Neural cell (in vitro differentiated cells): Measurements from ENCODE around the gene SLC18A3. TPM values are rescaled to one million over a fixed set of nuclear protein-coding genes. Genes with fewer than 3 reads are reported as not detected.

ENCODE experiments used
- H2AFZ ChIP-seq: fragments of 200-600, 300-800 bp; sonication (generic), shearing (Covaris generic); 2 replicates; pipeline ENCODE4 v1.6.0; 2014; ENCODE audit warnings: low read depth, mild to moderate bottlenecking, antibody characterized with exemption, low read length, moderate library complexity
- H3F3A ChIP-seq: fragments of 200-600 bp; shearing (Covaris generic); 2 replicates; pipeline ENCODE4 v1.6.1; 2016; ENCODE audit warnings: mild to moderate bottlenecking, moderate library complexity, mixed read lengths, antibody characterized with exemption, low read length; ENCODE audit not compliant: insufficient read depth, poor library complexity, severe bottlenecking
- H3K27ac ChIP-seq: fragments of 200-600, 300-800 bp; sonication (generic), shearing (Covaris generic); 2 replicates; pipeline ENCODE4 v1.5.1; 2014; ENCODE audit warnings: mild to moderate bottlenecking, low read length, moderate library complexity
- H3K27me3 ChIP-seq: fragments of 300-800, 200-600 bp; sonication (generic), shearing (Covaris generic); 2 replicates; pipeline ENCODE4 v1.6.0; 2014; ENCODE audit warnings: mild to moderate bottlenecking, low read depth, low read length, moderate library complexity; ENCODE audit not compliant: insufficient read depth
- H3K36me3 ChIP-seq: fragments of 300-800, 200-600 bp; sonication (generic), shearing (Covaris generic); 2 replicates; pipeline ENCODE4 v1.5.1; 2014; ENCODE audit warnings: mild to moderate bottlenecking, antibody characterized with exemption, low read length, moderate library complexity; ENCODE audit not compliant: insufficient read depth
- H3K4me2 ChIP-seq: fragments of 300-800, 200-600 bp; sonication (generic), shearing (Covaris generic); 2 replicates; pipeline ENCODE4 v1.6.0; 2014; ENCODE audit warnings: mild to moderate bottlenecking, low read length
- H3K4me3 ChIP-seq: fragments of 300-800, 200-600 bp; sonication (generic), shearing (Covaris generic); 2 replicates; pipeline ENCODE4 v1.5.1; 2014; ENCODE audit warnings: mild to moderate bottlenecking, low read length, moderate library complexity
- H3K79me2 ChIP-seq: fragments of 200-600 bp; shearing (Covaris generic); replicated peaks from 2 replicates; pipeline ENCODE4 v1.6.0; 2014; ENCODE audit warnings: mild to moderate bottlenecking, low read length, moderate library complexity; ENCODE audit not compliant: insufficient read depth
- H3K9ac ChIP-seq: fragments of 300-800, 200-600 bp; sonication (generic), shearing (Covaris generic); 2 replicates; pipeline ENCODE4 v1.6.1; 2016; ENCODE audit warnings: mild to moderate bottlenecking, low read length, mixed read lengths
- H3K9me2 ChIP-seq: fragments of 200-600 bp; shearing (Covaris generic); 2 replicates; pipeline ENCODE4 v1.6.1; 2016; ENCODE audit warnings: mild to moderate bottlenecking, low read length, mixed read lengths; ENCODE audit not compliant: insufficient read depth
- H3K9me3 ChIP-seq: fragments of 200-600, 300-800 bp; sonication (generic), shearing (Covaris generic); 2 replicates; pipeline ENCODE4 v1.6.1; 2016; ENCODE audit warnings: mild to moderate bottlenecking, mixed run types, low read length, moderate library complexity, mixed read lengths
- H4K20me1 ChIP-seq: fragments of 200-600 bp; shearing (Covaris generic); 2 replicates; pipeline ENCODE4 v1.6.1; 2016; ENCODE audit warnings: mild to moderate bottlenecking, mixed run types; ENCODE audit not compliant: insufficient read depth
- CTCF ChIP-seq: fragments of 450-650 bp; IDR thresholded peaks from 2 replicates; pipeline ENCODE4 v1.5.1; 2014; ENCODE audit warnings: antibody characterized with exemption, mild to moderate bottlenecking, moderate library complexity; ENCODE audit not compliant: poor library complexity, severe bottlenecking
- EP300 ChIP-seq: fragments of 450-650 bp; conservative IDR thresholded peaks from 2 replicates; pipeline ENCODE4 v1.6.1; 2014; ENCODE audit warnings: antibody characterized with exemption, mild to moderate bottlenecking, moderate library complexity; ENCODE audit not compliant: poor library complexity, severe bottlenecking
- EZH2 ChIP-seq: fragments of 200-600, 300-800 bp; shearing (Covaris generic), sonication (generic); IDR thresholded peaks from 2 replicates; pipeline ENCODE4 v1.6.1; 2014; ENCODE audit warnings: antibody characterized with exemption, low read length, borderline replicate concordance, mild to moderate bottlenecking; ENCODE audit not compliant: insufficient read depth, poor library complexity, severe bottlenecking
- MXI1 ChIP-seq: fragments of 450-650 bp; conservative IDR thresholded peaks from 2 replicates; pipeline ENCODE4 v1.6.1; 2014; ENCODE audit warnings: antibody characterized with exemption, mild to moderate bottlenecking; ENCODE audit not compliant: poor library complexity, severe bottlenecking
- POLR2AphosphoS5 ChIP-seq: IDR thresholded peaks from 2 replicates; pipeline ENCODE4 v1.6.1; 2012
- RAD21 ChIP-seq: fragments of 450-650 bp; conservative IDR thresholded peaks from 2 replicates; pipeline ENCODE4 v1.6.1; 2014; ENCODE audit warnings: antibody characterized with exemption, mild to moderate bottlenecking, moderate library complexity
- REST ChIP-seq: IDR thresholded peaks from 2 replicates; pipeline ENCODE4 v1.6.1; 2012; ENCODE audit warnings: borderline replicate concordance
- SMC3 ChIP-seq: fragments of 450-650 bp; conservative IDR thresholded peaks from 2 replicates; pipeline ENCODE4 v1.6.1; 2014; ENCODE audit warnings: antibody characterized with exemption, mild to moderate bottlenecking, moderate library complexity; ENCODE audit not compliant: poor library complexity
- TAF1 ChIP-seq: IDR thresholded peaks from 2 replicates; pipeline ENCODE4 v1.6.1; 2012; ENCODE audit warnings: low read depth
- polyA plus RNA-seq: library from polyadenylated mRNA; depleted of rRNA; stranded (reverse); fragments of >200 nt; gene quantifications from 2 replicates; pipeline ENCODE4 v1.2.3, GENCODE V29; 2014

Gene SLC18A3
- polyA plus RNA-seq, 1 donor from 2014 or later, result not detected

GRCh38 chr10:49598986-49599385 lies 11.1 kb upstream of the SLC18A3 start:
- Histone ChIP-seq H3K36me3 (no peaks in the 10 kb centered on the region), H3K27me3 (peaks cover 27% of the 10 kb centered on the region), H3K9me3 (no peaks in the 10 kb centered on the region), H3K4me2 (no peak overlapping the region), H3F3A (no peaks in the 10 kb centered on the region), H2AFZ (no peak overlapping the region), H3K9ac (no peak overlapping the region), H3K27ac (no peak overlapping the region), H3K4me3 (no peak overlapping the region), H3K79me2 (no peaks in the 10 kb centered on the region), H4K20me1 (no peaks in the 10 kb centered on the region), H3K9me2 (no peaks in the 10 kb centered on the region)
- TF ChIP-seq RAD21 (no peak), CTCF (no peak), POLR2AphosphoS5 (no peak)

- H3K4me2 ChIP-seq, result no peak overlapping the region
- H3F3A ChIP-seq, result no peaks in the 10 kb centered on the region
- H3K9ac ChIP-seq, result no peak overlapping the region
- H3K27me3 ChIP-seq, result peaks cover 33% of the 10 kb centered on the region
- no peak for TF ChIP-seq POLR2AphosphoS5
- H3K9me2 ChIP-seq, result no peaks in the 10 kb centered on the region
- H3K79me2 ChIP-seq, result no peaks in the 10 kb centered on the region
- H3K4me3 ChIP-seq, result no peak overlapping the region
- H3K27ac ChIP-seq, result no peak overlapping the region
- H3K9me3 ChIP-seq, result no peaks in the 10 kb centered on the region
- H3K36me3 ChIP-seq, result no peaks in the 10 kb centered on the region
- H4K20me1 ChIP-seq, result no peaks in the 10 kb centered on the region
- no peak overlapping the region for H2AFZ ChIP-seq
These were observed 10.6 kb upstream of the SLC18A3 start for GRCh38 chr10:49599546-49599945.

- no peaks in the 10 kb centered on the region for H3K36me3 ChIP-seq
- no peak overlapping the region for H2AFZ ChIP-seq
- no peaks in the 10 kb centered on the region for H4K20me1 ChIP-seq
- no peaks in the 10 kb centered on the region for H3K79me2 ChIP-seq
- no peaks in the 10 kb centered on the region for H3F3A ChIP-seq
- no peak overlapping the region for H3K4me2 ChIP-seq
- TF ChIP-seq MXI1 (no peak), RAD21 (no peak), SMC3 (no peak), EP300 (no peak), EZH2 (no peak), CTCF (no peak), TAF1 (no peak), REST (no peak), POLR2AphosphoS5 (no peak)
- no peaks in the 10 kb centered on the region for H3K9me3 ChIP-seq
- peaks cover 38% of the 10 kb centered on the region for H3K27me3 ChIP-seq
- H3K9me2 ChIP-seq, result no peaks in the 10 kb centered on the region
- no peak overlapping the region for H3K27ac ChIP-seq
- no peak overlapping the region for H3K9ac ChIP-seq
- H3K4me3 ChIP-seq, result no peak overlapping the region
These were observed 10.1 kb upstream of the SLC18A3 start for GRCh38 chr10:49600046-49600445.
